HepG2 (cell line): ENCODE data around the gene METAP1.

ENCODE experiments used
- CHD2 ChIP-seq: IDR thresholded peaks from 2 replicates; pipeline ENCODE4 v1.6.1; 2011; ENCODE audit warnings: low read depth, low read length, improper control_type of control experiment
- CHD4 ChIP-seq: fragments of 200-600 bp; sonication (generic); IDR thresholded peaks from 2 replicates; pipeline ENCODE4 v1.7.0; 2017; ENCODE audit warnings: mild to moderate bottlenecking, low read length, borderline replicate concordance
- CTCF ChIP-seq: sonication (generic); formaldehyde crosslinking; IDR thresholded peaks from 2 replicates; pipeline ENCODE4 v1.5.0; 2020; ENCODE audit warnings: mild to moderate bottlenecking, missing genetic modification reagents, moderate library complexity
- GABPA ChIP-seq, 2 experiments: IDR thresholded peaks; 2 replicates each; pipeline ENCODE4 v1.6.1; 2011 to 2016; ENCODE audit warnings: low read depth in 2 of 2, low read length in 1 of 2, missing biosample characterization in 1 of 2, missing genetic modification characterization in 1 of 2
- SETDB1 ChIP-seq: sonication (generic); formaldehyde crosslinking; IDR thresholded peaks from 2 replicates; pipeline ENCODE4 v1.5.1; 2020; ENCODE audit warnings: missing genetic modification reagents, mild to moderate bottlenecking, borderline replicate concordance
- ZNF12 ChIP-seq: sonication (generic); formaldehyde crosslinking; IDR thresholded peaks from 2 replicates; pipeline ENCODE4 v1.5.0; 2020; ENCODE audit warnings: missing genetic modification reagents
- ZNF382 ChIP-seq: sonication (generic); formaldehyde crosslinking; IDR thresholded peaks from 2 replicates; pipeline ENCODE4 v1.5.0; 2020; ENCODE audit warnings: missing genetic modification reagents, mild to moderate bottlenecking, borderline replicate concordance
- TF ChIP-seq, protein P1 (sequence below): sonication (generic); formaldehyde crosslinking; IDR thresholded peaks from 2 replicates; pipeline ENCODE4 v1.4.0; 2020; ENCODE audit warnings: missing genetic modification reagents
- TF ChIP-seq, protein P2 (sequence below): sonication (generic); formaldehyde crosslinking; IDR thresholded peaks from 2 replicates; pipeline ENCODE4 v1.4.0; 2020; ENCODE audit warnings: missing genetic modification reagents
- TF ChIP-seq, protein P3 (sequence below): IDR thresholded peaks from 2 replicates; pipeline ENCODE4 v1.6.1; 2012; ENCODE audit warnings: inconsistent platforms

DNA sequence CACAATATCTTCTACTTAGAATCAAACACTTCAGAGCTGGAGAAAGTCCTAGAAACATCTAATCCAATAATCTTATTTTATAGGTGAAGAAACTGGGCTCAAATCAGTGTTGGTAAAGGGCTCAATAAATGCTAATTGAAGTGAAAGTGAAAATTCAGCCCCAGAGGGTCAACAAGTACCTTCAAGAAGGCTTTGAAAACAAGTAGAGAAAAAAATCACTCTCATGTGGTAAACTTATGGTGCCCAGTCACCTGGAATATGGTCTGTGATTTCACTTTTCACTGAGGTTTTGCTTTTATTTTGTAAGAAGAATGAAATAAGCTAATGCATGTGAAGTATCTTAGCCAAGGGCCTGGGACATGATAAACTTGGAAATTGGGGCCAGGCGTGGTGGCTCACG is 37.5 kb upstream of the METAP1 start:
- TF ChIP-seq CHD2 = no peak
- TF ChIP-seq, protein P1, sequence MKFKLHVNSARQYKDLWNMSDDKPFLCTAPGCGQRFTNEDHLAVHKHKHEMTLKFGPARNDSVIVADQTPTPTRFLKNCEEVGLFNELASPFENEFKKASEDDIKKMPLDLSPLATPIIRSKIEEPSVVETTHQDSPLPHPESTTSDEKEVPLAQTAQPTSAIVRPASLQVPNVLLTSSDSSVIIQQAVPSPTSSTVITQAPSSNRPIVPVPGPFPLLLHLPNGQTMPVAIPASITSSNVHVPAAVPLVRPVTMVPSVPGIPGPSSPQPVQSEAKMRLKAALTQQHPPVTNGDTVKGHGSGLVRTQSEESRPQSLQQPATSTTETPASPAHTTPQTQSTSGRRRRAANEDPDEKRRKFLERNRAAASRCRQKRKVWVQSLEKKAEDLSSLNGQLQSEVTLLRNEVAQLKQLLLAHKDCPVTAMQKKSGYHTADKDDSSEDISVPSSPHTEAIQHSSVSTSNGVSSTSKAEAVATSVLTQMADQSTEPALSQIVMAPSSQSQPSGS (CRISPR knock-in tag) = no peak
- TF ChIP-seq SETDB1 (CRISPR knock-in tag) = no peak
- TF ChIP-seq CHD4 = no peak
- TF ChIP-seq, protein P2, sequence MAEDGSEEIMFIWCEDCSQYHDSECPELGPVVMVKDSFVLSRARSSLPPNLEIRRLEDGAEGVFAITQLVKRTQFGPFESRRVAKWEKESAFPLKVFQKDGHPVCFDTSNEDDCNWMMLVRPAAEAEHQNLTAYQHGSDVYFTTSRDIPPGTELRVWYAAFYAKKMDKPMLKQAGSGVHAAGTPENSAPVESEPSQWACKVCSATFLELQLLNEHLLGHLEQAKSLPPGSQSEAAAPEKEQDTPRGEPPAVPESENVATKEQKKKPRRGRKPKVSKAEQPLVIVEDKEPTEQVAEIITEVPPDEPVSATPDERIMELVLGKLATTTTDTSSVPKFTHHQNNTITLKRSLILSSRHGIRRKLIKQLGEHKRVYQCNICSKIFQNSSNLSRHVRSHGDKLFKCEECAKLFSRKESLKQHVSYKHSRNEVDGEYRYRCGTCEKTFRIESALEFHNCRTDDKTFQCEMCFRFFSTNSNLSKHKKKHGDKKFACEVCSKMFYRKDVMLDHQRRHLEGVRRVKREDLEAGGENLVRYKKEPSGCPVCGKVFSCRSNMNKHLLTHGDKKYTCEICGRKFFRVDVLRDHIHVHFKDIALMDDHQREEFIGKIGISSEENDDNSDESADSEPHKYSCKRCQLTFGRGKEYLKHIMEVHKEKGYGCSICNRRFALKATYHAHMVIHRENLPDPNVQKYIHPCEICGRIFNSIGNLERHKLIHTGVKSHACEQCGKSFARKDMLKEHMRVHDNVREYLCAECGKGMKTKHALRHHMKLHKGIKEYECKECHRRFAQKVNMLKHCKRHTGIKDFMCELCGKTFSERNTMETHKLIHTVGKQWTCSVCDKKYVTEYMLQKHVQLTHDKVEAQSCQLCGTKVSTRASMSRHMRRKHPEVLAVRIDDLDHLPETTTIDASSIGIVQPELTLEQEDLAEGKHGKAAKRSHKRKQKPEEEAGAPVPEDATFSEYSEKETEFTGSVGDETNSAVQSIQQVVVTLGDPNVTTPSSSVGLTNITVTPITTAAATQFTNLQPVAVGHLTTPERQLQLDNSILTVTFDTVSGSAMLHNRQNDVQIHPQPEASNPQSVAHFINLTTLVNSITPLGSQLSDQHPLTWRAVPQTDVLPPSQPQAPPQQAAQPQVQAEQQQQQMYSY (CRISPR knock-in tag) = no peak
- TF ChIP-seq CTCF (CRISPR knock-in tag) = no peak
- TF ChIP-seq, protein P3, sequence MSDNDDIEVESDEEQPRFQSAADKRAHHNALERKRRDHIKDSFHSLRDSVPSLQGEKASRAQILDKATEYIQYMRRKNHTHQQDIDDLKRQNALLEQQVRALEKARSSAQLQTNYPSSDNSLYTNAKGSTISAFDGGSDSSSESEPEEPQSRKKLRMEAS = no peak
- TF ChIP-seq ZNF382 = no peak
- TF ChIP-seq ZNF12 (CRISPR knock-in tag) = no peak
- TF ChIP-seq GABPA (IDR thresholded peaks at IDR 0.05; ENCODE audit: low read depth, low read length) = no peak
- no peak for TF ChIP-seq GABPA (CRISPR knock-in tag; IDR thresholded peaks at IDR 0.05; ENCODE audit: low read depth)
